ENCODE data around the gene PTPRA.

DNA sequence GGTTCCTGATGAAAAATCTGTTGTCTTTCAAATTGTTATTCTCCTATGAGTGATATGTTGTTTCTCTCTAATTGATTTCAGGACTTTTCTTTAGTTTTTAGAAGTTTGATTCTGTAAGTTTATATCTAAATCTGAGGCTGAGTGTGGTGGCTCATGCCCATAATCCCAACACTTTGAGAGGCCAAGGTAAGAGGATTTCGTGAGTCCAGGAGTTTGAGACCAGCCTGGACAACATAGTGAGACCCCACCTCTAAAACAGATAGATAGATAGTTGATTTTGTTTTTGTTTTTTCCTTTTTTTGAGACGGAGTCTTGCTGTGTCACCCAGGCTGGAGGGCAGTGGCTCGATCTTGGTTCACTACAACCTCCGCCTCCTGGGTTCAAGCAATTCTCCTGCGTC lies 64.6 kb downstream of the PTPRA start:
- TF ChIP-seq, protein P1, sequence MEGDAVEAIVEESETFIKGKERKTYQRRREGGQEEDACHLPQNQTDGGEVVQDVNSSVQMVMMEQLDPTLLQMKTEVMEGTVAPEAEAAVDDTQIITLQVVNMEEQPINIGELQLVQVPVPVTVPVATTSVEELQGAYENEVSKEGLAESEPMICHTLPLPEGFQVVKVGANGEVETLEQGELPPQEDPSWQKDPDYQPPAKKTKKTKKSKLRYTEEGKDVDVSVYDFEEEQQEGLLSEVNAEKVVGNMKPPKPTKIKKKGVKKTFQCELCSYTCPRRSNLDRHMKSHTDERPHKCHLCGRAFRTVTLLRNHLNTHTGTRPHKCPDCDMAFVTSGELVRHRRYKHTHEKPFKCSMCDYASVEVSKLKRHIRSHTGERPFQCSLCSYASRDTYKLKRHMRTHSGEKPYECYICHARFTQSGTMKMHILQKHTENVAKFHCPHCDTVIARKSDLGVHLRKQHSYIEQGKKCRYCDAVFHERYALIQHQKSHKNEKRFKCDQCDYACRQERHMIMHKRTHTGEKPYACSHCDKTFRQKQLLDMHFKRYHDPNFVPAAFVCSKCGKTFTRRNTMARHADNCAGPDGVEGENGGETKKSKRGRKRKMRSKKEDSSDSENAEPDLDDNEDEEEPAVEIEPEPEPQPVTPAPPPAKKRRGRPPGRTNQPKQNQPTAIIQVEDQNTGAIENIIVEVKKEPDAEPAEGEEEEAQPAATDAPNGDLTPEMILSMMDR (conservative IDR thresholded peaks at IDR 0.05; ENCODE audit: low read length), result no peak
- no peak for TF ChIP-seq EZH2phosphoT487 (IDR thresholded peaks at IDR 0.05; ENCODE audit: borderline replicate concordance, low read depth, low read length)
